HG03064 (cell line): ENCODE results near the gene YPEL4.
A peak's percentile ranks its signal among the peaks of the same experiment; 100 is the strongest.

Source experiments
- ATAC-seq: cut with Tn5 transposase; IDR thresholded peaks from one replicate; pipeline ENCODE4 v1.9.1; 2021; ENCODE audit warnings: low read depth; ENCODE audit not compliant: unreplicated experiment

The YPEL4 gene

GRCh38 chr11:57651408-57651807 is 1.7 kb upstream of the YPEL4 start:
- no peak for ATAC-seq

GRCh38 chr11:57650739-57651090 is 1.0 kb upstream of the YPEL4 start:
- ATAC-seq, result no peak

- no peak for ATAC-seq
Observed at GRCh38 chr11:57648801-57649735, 644 bp downstream of the YPEL4 start.

- no peak for ATAC-seq
Observed at GRCh38 chr11:57647960-57648800, 1.5 kb downstream of the YPEL4 start.

GRCh38 chr11:57647372-57647771 is 2.3 kb downstream of the YPEL4 start:
- ATAC-seq, result no peak

GRCh38 chr11:57646799-57647303 is 2.9 kb downstream of the YPEL4 start:
- ATAC-seq, result no peak

- ATAC-seq, result no peak
Observed at GRCh38 chr11:57646194-57646798, 3.4 kb downstream of the YPEL4 start.

GRCh38 chr11:57645689-57646085 is 4.0 kb downstream of the YPEL4 start:
- no peak for ATAC-seq

- ATAC-seq, result peak; percentile 55
Observed at GRCh38 chr11:57644748-57645688, 4.7 kb downstream of the YPEL4 start.

GRCh38 chr11:57643802-57644201 is 5.9 kb downstream of the YPEL4 start:
- ATAC-seq, result no peak

- no peak for ATAC-seq
Observed at GRCh38 chr11:57641011-57641807, 8.5 kb downstream of the YPEL4 start.

- ATAC-seq, result no peak
Observed at GRCh38 chr11:57640068-57640800, 9.5 kb downstream of the YPEL4 start.

- ATAC-seq, result no peak
Observed at GRCh38 chr11:57639321-57640067, 10.2 kb downstream of the YPEL4 start.

GRCh38 chr11:57638811-57639320 is 10.8 kb downstream of the YPEL4 start:
- ATAC-seq, result no peak

- ATAC-seq, result no peak
Observed at GRCh38 chr11:57638005-57638781, 11.5 kb downstream of the YPEL4 start.

GRCh38 chr11:57637626-57638004 is 12.1 kb downstream of the YPEL4 start:
- no peak for ATAC-seq

- no peak for ATAC-seq
Observed at GRCh38 chr11:57635246-57635645, 14.5 kb downstream of the YPEL4 start.
